Activated T-cell treated with anti-CD3 and anti-CD28 coated beads for 48 hours (primary cell): Measurements from ENCODE around the gene WIPI1.
"Not testable (repeated sequence)": the region's sequence is repeated elsewhere in the genome, so short reads cannot be mapped to it uniquely, and the experiment has no call there.

Experiments
- DNase-seq: peaks from one replicate; pipeline ENCODE4 v3.0.0-alpha.2; 2020; ENCODE audit warnings: low read depth

WIPI1 gene

GRCh38 chr17:68383443-68384321 is 73.6 kb downstream of the WIPI1 start:
- DNase-seq, result no peak

GRCh38 chr17:68383120-68383442 is 74.2 kb downstream of the WIPI1 start:
- DNase-seq, result no peak

GRCh38 chr17:68382582-68383085 is 74.7 kb downstream of the WIPI1 start:
- no peak for DNase-seq

GRCh38 chr17:68381076-68381900 is 76.0 kb downstream of the WIPI1 start:
- peak; percentile 10 for DNase-seq

- no peak for DNase-seq
Measured at GRCh38 chr17:68379692-68380677, 77.3 kb downstream of the WIPI1 start.

GRCh38 chr17:68379177-68379510 is 78.2 kb downstream of the WIPI1 start:
- DNase-seq, result no peak

GRCh38 chr17:68378268-68379176 is 78.8 kb downstream of the WIPI1 start:
- DNase-seq, result no peak

GRCh38 chr17:68377771-68378267 is 79.5 kb downstream of the WIPI1 start:
- no peak for DNase-seq

GRCh38 chr17:68376178-68376577 is 81.1 kb downstream of the WIPI1 start:
- DNase-seq, result not testable (repeated sequence)

- no peak for DNase-seq
Measured at GRCh38 chr17:68375566-68375965, 81.7 kb downstream of the WIPI1 start.
